ENCODE data around the gene POU5F2.

POU5F2 gene

DNA sequence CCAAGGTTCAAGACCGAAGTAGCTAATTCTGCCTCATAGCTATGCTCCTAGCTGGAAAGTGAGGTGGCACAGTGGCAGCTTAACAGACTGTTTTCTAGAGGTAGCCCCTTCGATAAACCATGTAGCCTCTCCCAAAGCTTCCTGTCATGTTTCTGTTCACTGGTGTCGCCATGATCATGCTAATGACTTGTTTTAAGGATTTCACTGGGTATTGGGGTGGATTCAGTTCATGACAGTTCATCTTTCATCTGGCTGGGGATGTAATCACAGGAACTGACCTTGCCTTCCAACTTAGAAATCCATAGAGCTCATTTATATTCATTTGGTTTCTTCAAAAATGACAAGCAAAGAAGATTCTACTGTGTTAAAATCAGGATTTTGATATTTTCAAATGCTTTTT lies 9.4 kb downstream of the POU5F2 start:
- TF ChIP-seq, protein P1, sequence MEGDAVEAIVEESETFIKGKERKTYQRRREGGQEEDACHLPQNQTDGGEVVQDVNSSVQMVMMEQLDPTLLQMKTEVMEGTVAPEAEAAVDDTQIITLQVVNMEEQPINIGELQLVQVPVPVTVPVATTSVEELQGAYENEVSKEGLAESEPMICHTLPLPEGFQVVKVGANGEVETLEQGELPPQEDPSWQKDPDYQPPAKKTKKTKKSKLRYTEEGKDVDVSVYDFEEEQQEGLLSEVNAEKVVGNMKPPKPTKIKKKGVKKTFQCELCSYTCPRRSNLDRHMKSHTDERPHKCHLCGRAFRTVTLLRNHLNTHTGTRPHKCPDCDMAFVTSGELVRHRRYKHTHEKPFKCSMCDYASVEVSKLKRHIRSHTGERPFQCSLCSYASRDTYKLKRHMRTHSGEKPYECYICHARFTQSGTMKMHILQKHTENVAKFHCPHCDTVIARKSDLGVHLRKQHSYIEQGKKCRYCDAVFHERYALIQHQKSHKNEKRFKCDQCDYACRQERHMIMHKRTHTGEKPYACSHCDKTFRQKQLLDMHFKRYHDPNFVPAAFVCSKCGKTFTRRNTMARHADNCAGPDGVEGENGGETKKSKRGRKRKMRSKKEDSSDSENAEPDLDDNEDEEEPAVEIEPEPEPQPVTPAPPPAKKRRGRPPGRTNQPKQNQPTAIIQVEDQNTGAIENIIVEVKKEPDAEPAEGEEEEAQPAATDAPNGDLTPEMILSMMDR (IDR thresholded peaks at IDR 0.05; ENCODE audit: control insufficient read depth, extremely low read depth, insufficient read depth) = no peak
- H3K4me3 ChIP-seq (ENCODE audit: low read depth, low read length) = no peak overlapping the region
- DNase-seq (ENCODE audit: low read depth) = no peak

DNA sequence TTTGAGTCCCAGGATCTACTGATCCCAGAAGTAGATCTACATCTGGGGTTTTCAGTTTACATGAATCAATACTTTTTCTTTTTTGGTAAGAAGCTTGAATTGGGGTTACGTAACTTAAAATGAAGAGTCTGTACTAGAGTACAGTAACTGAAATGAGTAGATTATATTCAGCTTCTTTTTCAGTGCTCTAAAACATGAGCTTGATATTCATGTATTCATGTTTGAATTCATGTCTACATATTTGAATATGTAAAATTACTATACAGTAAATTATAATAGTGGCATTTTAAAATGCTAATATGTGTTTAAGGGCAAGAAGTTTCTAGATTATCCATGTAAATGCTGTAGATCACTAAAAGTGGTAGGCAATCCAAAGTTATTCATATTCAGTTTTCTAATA lies 14.8 kb downstream of the POU5F2 start:
- no peak for DNase-seq (ENCODE audit: low read depth)
- H3K4me3 ChIP-seq (ENCODE audit: low read depth, low read length) = no peak overlapping the region
- TF ChIP-seq, protein P1 (IDR thresholded peaks at IDR 0.05; ENCODE audit: control insufficient read depth, extremely low read depth, insufficient read depth) = no peak

DNA sequence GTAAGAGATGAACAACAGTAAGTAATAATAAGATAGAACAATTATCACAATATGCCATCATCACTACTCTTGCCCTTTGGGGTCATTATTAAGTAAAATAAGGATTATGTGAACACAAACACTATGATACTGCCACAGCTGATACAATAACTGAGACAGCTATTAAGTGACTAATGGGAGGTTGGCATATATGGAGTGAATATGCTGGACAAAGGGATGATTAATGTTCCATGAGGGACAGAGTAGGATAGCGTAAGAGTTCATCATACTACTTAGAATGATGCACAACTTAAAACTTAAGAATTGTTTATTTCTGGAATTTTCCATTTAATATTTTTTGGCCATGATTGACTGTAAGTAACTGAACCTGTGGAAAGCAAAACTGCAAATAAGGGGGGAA lies 16.6 kb downstream of the POU5F2 start:
- DNase-seq (ENCODE audit: low read depth) = no peak
- no peak overlapping the region for H3K4me3 ChIP-seq (ENCODE audit: low read depth, low read length)
- TF ChIP-seq, protein P1 (IDR thresholded peaks at IDR 0.05; ENCODE audit: control insufficient read depth, extremely low read depth, insufficient read depth) = no peak

DNA sequence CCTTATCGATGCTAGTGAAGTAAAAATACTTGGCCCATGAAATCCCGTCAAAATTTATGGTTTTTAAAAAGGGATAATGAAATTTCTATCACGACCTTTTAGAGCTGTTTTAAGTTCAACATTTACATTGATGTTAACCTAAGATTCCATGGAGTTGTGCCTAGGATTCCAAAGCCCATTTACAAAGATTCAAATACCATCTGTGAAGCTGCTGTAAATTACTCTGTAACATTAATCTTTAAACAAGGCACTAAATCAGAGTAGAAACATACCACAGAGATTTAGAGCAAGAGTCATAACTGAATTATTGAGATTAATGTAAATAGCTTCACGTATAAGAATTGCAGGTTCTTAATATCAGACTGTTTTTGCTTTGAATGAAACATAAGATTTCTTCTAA lies 17.7 kb downstream of the POU5F2 start:
- H3K4me3 ChIP-seq (ENCODE audit: low read depth, low read length) = no peak overlapping the region
- TF ChIP-seq, protein P1 (IDR thresholded peaks at IDR 0.05; ENCODE audit: control insufficient read depth, extremely low read depth, insufficient read depth) = no peak
- DNase-seq (ENCODE audit: low read depth) = no peak

DNA sequence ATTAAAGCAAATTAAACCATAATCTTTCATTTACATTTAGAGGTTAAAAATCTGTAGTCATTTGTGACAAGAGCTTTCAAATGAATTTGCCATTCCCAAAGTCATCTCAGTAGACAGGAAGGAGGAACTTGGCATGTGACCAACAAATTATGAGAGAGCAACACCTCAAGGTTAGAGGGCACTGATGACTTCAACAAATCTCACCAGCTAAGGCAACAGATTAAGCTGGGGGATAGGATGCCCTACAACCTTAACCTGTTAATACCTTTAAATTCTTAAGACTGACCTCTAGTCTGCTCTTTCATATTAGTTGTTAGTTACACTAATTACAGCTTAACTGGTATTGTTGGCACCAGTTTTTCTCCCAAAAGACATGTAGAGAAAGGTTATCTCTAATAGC lies 18.4 kb downstream of the POU5F2 start:
- no peak overlapping the region for H3K4me3 ChIP-seq (ENCODE audit: low read depth, low read length)
- DNase-seq (ENCODE audit: low read depth) = peak; percentile 13
- TF ChIP-seq, protein P1 (IDR thresholded peaks at IDR 0.05; ENCODE audit: control insufficient read depth, extremely low read depth, insufficient read depth) = no peak

DNA sequence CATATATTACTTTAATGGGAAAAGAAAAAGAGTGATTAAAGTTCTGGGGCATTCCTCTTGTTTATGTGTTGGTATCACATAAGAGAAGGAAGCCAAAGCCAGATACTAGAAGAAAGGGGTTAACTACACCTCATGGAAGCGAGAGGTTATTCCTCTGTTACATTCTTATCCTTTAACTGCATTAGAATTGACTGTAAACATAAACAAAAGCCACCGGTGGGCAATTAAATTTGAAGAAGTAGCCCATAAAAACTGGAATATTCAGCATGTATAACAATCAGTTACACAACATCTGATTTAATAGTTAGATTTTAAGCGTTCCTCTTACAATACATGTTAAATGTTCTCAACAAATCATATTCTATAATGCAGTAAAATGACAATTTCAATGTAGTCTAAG lies 18.8 kb downstream of the POU5F2 start:
- TF ChIP-seq, protein P1 (IDR thresholded peaks at IDR 0.05; ENCODE audit: control insufficient read depth, extremely low read depth, insufficient read depth) = no peak
- no peak for DNase-seq (ENCODE audit: low read depth)

DNA sequence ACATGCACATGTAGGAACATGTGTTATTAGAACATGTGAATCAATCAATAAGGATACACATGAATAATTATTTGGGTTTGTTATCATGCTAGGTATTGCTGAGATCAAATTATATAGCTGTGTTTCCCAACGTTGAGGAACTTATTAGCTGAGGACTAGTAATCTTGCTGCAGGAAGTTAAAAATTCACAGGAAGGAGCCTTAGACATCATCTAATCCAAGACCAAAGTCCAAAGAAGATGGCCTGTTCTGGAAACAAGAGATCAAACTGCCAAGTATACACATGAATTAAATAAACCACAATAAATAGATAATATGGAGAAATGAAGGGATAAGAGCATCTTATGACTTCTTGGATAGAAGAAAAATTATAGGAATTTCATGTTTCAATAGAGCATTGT lies 19.9 kb downstream of the POU5F2 start:
- TF ChIP-seq, protein P1 (IDR thresholded peaks at IDR 0.05; ENCODE audit: control insufficient read depth, extremely low read depth, insufficient read depth) = no peak

More for the DNA sequence above, 18.8 kb downstream of the POU5F2 start:
- H3K4me3 ChIP-seq (ENCODE audit: low read depth, low read length) = no peak overlapping the region

More for the DNA sequence above, 19.9 kb downstream of the POU5F2 start:
- no peak for DNase-seq (ENCODE audit: low read depth)
- no peak overlapping the region for H3K4me3 ChIP-seq (ENCODE audit: low read depth, low read length)

All from LNCaP clone FGC (cell line).